ENCODE measurements around the gene TM9SF1. TPM values are rescaled to one million over a fixed set of nuclear protein-coding genes. Genes with fewer than 3 reads are reported as not detected.

The TM9SF1 gene
- total RNA-seq, 1 experiment from 2014 or later: 55.5 TPM

GRCh38 chr14:24196071-24197055 lies 1.1 kb upstream of the TM9SF1 start:
- DNase-seq (ENCODE audit: low spot score): no peak
- BruUV-seq (replicated peaks): TSS peak; percentile 67
- peaks cover 11% of the 10 kb centered on the region for H3K4me1 ChIP-seq (ENCODE audit: insufficient read depth, low read length, poor library complexity, severe bottlenecking)
- no peaks in the 10 kb centered on the region for H3K9me3 ChIP-seq (ENCODE audit: low read depth, low read length, poor library complexity, severe bottlenecking)
- H3K4me3 ChIP-seq (ENCODE audit: low read depth, low read length, poor library complexity, severe bottlenecking): peak overlapping the region; percentile 81
- CTCF ChIA-PET: no interaction called here
- intact Hi-C loops (cut with micrococcal nuclease; ENCODE audit: unreplicated experiment): no loop called here
- TF ChIP-seq EZH2 (IDR thresholded peaks at IDR 0.05; ENCODE audit: borderline replicate concordance, low read depth, low read length, poor library complexity, severe bottlenecking) (no peak), CTCF (conservative IDR thresholded peaks at IDR 0.05; ENCODE audit: low read depth, low read length) (no peak)
- no peaks in the 10 kb centered on the region for H3K27me3 ChIP-seq (replicated peaks; ENCODE audit: insufficient read depth, low read depth, low read length, poor library complexity)
- H3K27ac ChIP-seq (ENCODE audit: low read depth, low read length, poor library complexity, severe bottlenecking): peak overlapping the region; percentile 97
- H3K36me3 ChIP-seq (ENCODE audit: insufficient read depth, low read length, poor library complexity, severe bottlenecking): peaks cover 14% of the 10 kb centered on the region
- POLR2A ChIA-PET (ENCODE audit: low non-redundant PET): interaction anchor here (1.3 kb wide), 1 partner anchor 17 kb away, joined by 3 read pairs; the partner anchor contains the start of gene CHMP4A

- no peak for TF ChIP-seq CTCF (conservative IDR thresholded peaks at IDR 0.05; ENCODE audit: low read depth, low read length)
- TF ChIP-seq EZH2 (IDR thresholded peaks at IDR 0.05; ENCODE audit: borderline replicate concordance, low read depth, low read length, poor library complexity, severe bottlenecking): no peak
- Histone ChIP-seq H3K27ac (ENCODE audit: low read depth, low read length, poor library complexity, severe bottlenecking) (peak overlapping the region; percentile 97), H3K4me3 (ENCODE audit: low read depth, low read length, poor library complexity, severe bottlenecking) (peak overlapping the region; percentile 81), H3K27me3 (replicated peaks; ENCODE audit: insufficient read depth, low read depth, low read length, poor library complexity) (no peaks in the 10 kb centered on the region), H3K9me3 (ENCODE audit: low read depth, low read length, poor library complexity, severe bottlenecking) (no peaks in the 10 kb centered on the region), H3K4me1 (ENCODE audit: insufficient read depth, low read length, poor library complexity, severe bottlenecking) (peaks cover 11% of the 10 kb centered on the region), H3K36me3 (ENCODE audit: insufficient read depth, low read length, poor library complexity, severe bottlenecking) (peaks cover 13% of the 10 kb centered on the region)
- POLR2A ChIA-PET (ENCODE audit: low non-redundant PET): no interaction called here
- BruUV-seq (replicated peaks): no TSS peak
- CTCF ChIA-PET: no interaction called here
- no peak for DNase-seq (ENCODE audit: low spot score)
- intact Hi-C loops (cut with micrococcal nuclease; ENCODE audit: unreplicated experiment): loop anchor here (2.0 kb wide), 1 partner anchor 36 kb away; no protein-coding TSS in a partner anchor
These were observed 412 bp downstream of the TM9SF1 start for GRCh38 chr14:24194873-24195185.

GRCh38 chr14:24194186-24194872 lies 912 bp downstream of the TM9SF1 start:
- Histone ChIP-seq H3K27ac (ENCODE audit: low read depth, low read length, poor library complexity, severe bottlenecking) (peak overlapping the region; percentile 97), H3K9me3 (ENCODE audit: low read depth, low read length, poor library complexity, severe bottlenecking) (no peaks in the 10 kb centered on the region), H3K4me1 (ENCODE audit: insufficient read depth, low read length, poor library complexity, severe bottlenecking) (peaks cover 11% of the 10 kb centered on the region), H3K4me3 (ENCODE audit: low read depth, low read length, poor library complexity, severe bottlenecking) (peak overlapping the region; percentile 81), H3K27me3 (replicated peaks; ENCODE audit: insufficient read depth, low read depth, low read length, poor library complexity) (no peaks in the 10 kb centered on the region), H3K36me3 (ENCODE audit: insufficient read depth, low read length, poor library complexity, severe bottlenecking) (peaks cover 13% of the 10 kb centered on the region)
- BruUV-seq (replicated peaks): TSS peak; percentile 40
- TF ChIP-seq CTCF (conservative IDR thresholded peaks at IDR 0.05; ENCODE audit: low read depth, low read length) (no peak), EZH2 (IDR thresholded peaks at IDR 0.05; ENCODE audit: borderline replicate concordance, low read depth, low read length, poor library complexity, severe bottlenecking) (no peak)
- intact Hi-C loops (cut with micrococcal nuclease; ENCODE audit: unreplicated experiment): loop anchor here (2.0 kb wide), 1 partner anchor 36 kb away; no protein-coding TSS in a partner anchor
- DNase-seq (ENCODE audit: low spot score): no peak
- ChIA-PET CTCF (no interaction called here), POLR2A (ENCODE audit: low non-redundant PET) (no interaction called here)
